Mucosa of rectum (tissue), 2 donors: ENCODE results near the gene ACTMAP.

Experiments
- H3K27ac ChIP-seq, 2 donors: one replicate each; pipeline ENCODE4 v1.7.0; 2013; ENCODE audit warnings: inconsistent platforms in 2 of 2, low read depth in 2 of 2, low read length in 2 of 2
- H3K27me3 ChIP-seq, 2 donors: one replicate each; pipeline ENCODE4 v1.7.0; 2013; ENCODE audit warnings: low read length in 2 of 2; ENCODE audit not compliant: control insufficient read depth in 2 of 2, insufficient read depth in 2 of 2
- H3K36me3 ChIP-seq, 2 donors: one replicate each; pipeline ENCODE4 v1.7.0; 2013; ENCODE audit warnings: low read length in 2 of 2; ENCODE audit not compliant: control insufficient read depth in 2 of 2, insufficient read depth in 2 of 2
- H3K4me1 ChIP-seq, 2 donors: one replicate each; pipeline ENCODE4 v1.7.0; 2013; ENCODE audit warnings: low read length in 2 of 2, mild to moderate bottlenecking in 1 of 2; ENCODE audit not compliant: control insufficient read depth in 2 of 2, insufficient read depth in 2 of 2
- H3K4me3 ChIP-seq, 2 donors: one replicate each; pipeline ENCODE4 v1.7.0; 2013; ENCODE audit warnings: low read length in 2 of 2
- H3K9ac ChIP-seq, 2 donors: one replicate each; pipeline ENCODE4 v1.7.0; 2013; ENCODE audit warnings: low read length in 2 of 2, low read depth in 1 of 2, mild to moderate bottlenecking in 1 of 2
- H3K9me3 ChIP-seq, 2 donors: one replicate each; pipeline ENCODE4 v1.7.0; 2013; ENCODE audit warnings: low read length in 2 of 2; ENCODE audit not compliant: control insufficient read depth in 2 of 2
- donor health status: healthy.
- donor health status: Normal muscosa, but diverticular disease.

Gene ACTMAP

GRCh38 chr19:40716031-40716481, 34.2 kb downstream of the ACTMAP start:
- H3K27ac ChIP-seq: peak overlapping the region; percentile 96 to 99
- H3K4me1 ChIP-seq: peaks cover 54% of the 10 kb centered on the region in 2 donors
- no peaks in the 10 kb centered on the region for H3K9me3 ChIP-seq
- H3K4me3 ChIP-seq: peak overlapping the region; percentile 75 to 94
- H3K9ac ChIP-seq: peak overlapping the region; percentile 92 to 99
- H3K27me3 ChIP-seq: no peaks in the 10 kb centered on the region
- H3K36me3 ChIP-seq: peaks cover 0 to 4% of the 10 kb centered on the region in 2 donors

- Histone ChIP-seq H3K27ac (peak overlapping the region; percentile 96 to 99), H3K9me3 (no peaks in the 10 kb centered on the region), H3K36me3 (peaks cover 3 to 9% of the 10 kb centered on the region in 2 donors), H3K9ac (peak overlapping the region; percentile 92 to 99), H3K27me3 (no peaks in the 10 kb centered on the region), H3K4me1 (peaks cover 41% of the 10 kb centered on the region in 2 donors), H3K4me3 (peak overlapping the region; percentile 75 to 94)
These were observed 35.6 kb downstream of the ACTMAP start for GRCh38 chr19:40714441-40715299.

- Histone ChIP-seq H3K9ac (peak overlapping the region in 1 of 2 donors; percentile 74), H3K4me3 (peak overlapping the region in 1 of 2 donors; percentile 75), H3K27ac (no peak overlapping the region), H3K4me1 (peaks cover 34% of the 10 kb centered on the region in 2 donors), H3K36me3 (peaks cover 9 to 11% of the 10 kb centered on the region in 2 donors), H3K27me3 (no peaks in the 10 kb centered on the region), H3K9me3 (no peaks in the 10 kb centered on the region)
These were observed 36.3 kb downstream of the ACTMAP start for GRCh38 chr19:40713939-40714338.

GRCh38 chr19:40709817-40710216, 40.5 kb downstream of the ACTMAP start:
- Histone ChIP-seq H3K27ac (no peak overlapping the region), H3K36me3 (peaks cover 27 to 33% of the 10 kb centered on the region in 2 donors), H3K4me1 (peaks cover 6% of the 10 kb centered on the region in 2 donors), H3K4me3 (no peak overlapping the region), H3K9me3 (no peaks in the 10 kb centered on the region), H3K27me3 (no peaks in the 10 kb centered on the region), H3K9ac (no peak overlapping the region)

- H3K4me1 ChIP-seq: no peaks in the 10 kb centered on the region
- no peak overlapping the region for H3K9ac ChIP-seq
- H3K4me3 ChIP-seq: no peak overlapping the region
- no peaks in the 10 kb centered on the region for H3K27me3 ChIP-seq
- H3K36me3 ChIP-seq: peaks cover 36 to 49% of the 10 kb centered on the region in 2 donors
- H3K9me3 ChIP-seq: no peaks in the 10 kb centered on the region
- no peak overlapping the region for H3K27ac ChIP-seq
These were observed 42.7 kb downstream of the ACTMAP start for GRCh38 chr19:40707615-40708014.

- no peak overlapping the region for H3K9ac ChIP-seq
- H3K9me3 ChIP-seq: no peaks in the 10 kb centered on the region
- no peaks in the 10 kb centered on the region for H3K27me3 ChIP-seq
- peaks cover 45 to 61% of the 10 kb centered on the region in 2 donors for H3K36me3 ChIP-seq
- no peak overlapping the region for H3K4me3 ChIP-seq
- no peak overlapping the region for H3K27ac ChIP-seq
- no peaks in the 10 kb centered on the region for H3K4me1 ChIP-seq
These were observed 44.2 kb downstream of the ACTMAP start for GRCh38 chr19:40705950-40706619.

GRCh38 chr19:40705362-40705651, 45.0 kb downstream of the ACTMAP start:
- H3K36me3 ChIP-seq: peaks cover 44 to 64% of the 10 kb centered on the region in 2 donors
- H3K27ac ChIP-seq: no peak overlapping the region
- no peak overlapping the region for H3K4me3 ChIP-seq
- H3K27me3 ChIP-seq: no peaks in the 10 kb centered on the region
- H3K4me1 ChIP-seq: no peaks in the 10 kb centered on the region
- H3K9me3 ChIP-seq: no peaks in the 10 kb centered on the region
- no peak overlapping the region for H3K9ac ChIP-seq

- no peak overlapping the region for H3K4me3 ChIP-seq
- H3K27me3 ChIP-seq: no peaks in the 10 kb centered on the region
- H3K4me1 ChIP-seq: no peaks in the 10 kb centered on the region
- no peak overlapping the region for H3K27ac ChIP-seq
- peaks cover 46 to 64% of the 10 kb centered on the region in 2 donors for H3K36me3 ChIP-seq
- H3K9ac ChIP-seq: no peak overlapping the region
- no peaks in the 10 kb centered on the region for H3K9me3 ChIP-seq
These were observed 45.6 kb downstream of the ACTMAP start for GRCh38 chr19:40704491-40705361.

- peaks cover 43 to 55% of the 10 kb centered on the region in 2 donors for H3K36me3 ChIP-seq
- H3K4me3 ChIP-seq: no peak overlapping the region
- no peaks in the 10 kb centered on the region for H3K27me3 ChIP-seq
- H3K27ac ChIP-seq: no peak overlapping the region
- H3K4me1 ChIP-seq: no peaks in the 10 kb centered on the region
- H3K9me3 ChIP-seq: no peaks in the 10 kb centered on the region
- H3K9ac ChIP-seq: no peak overlapping the region
These were observed 47.1 kb downstream of the ACTMAP start for GRCh38 chr19:40703029-40703755.
